ENCODE measurements around the gene SYT3. TPM values are rescaled to one million over a fixed set of nuclear protein-coding genes. Genes with fewer than 3 reads are reported as not detected.

The SYT3 gene
- total RNA-seq, 1 experiment from 2014 or later, result 0.18 TPM

DNA sequence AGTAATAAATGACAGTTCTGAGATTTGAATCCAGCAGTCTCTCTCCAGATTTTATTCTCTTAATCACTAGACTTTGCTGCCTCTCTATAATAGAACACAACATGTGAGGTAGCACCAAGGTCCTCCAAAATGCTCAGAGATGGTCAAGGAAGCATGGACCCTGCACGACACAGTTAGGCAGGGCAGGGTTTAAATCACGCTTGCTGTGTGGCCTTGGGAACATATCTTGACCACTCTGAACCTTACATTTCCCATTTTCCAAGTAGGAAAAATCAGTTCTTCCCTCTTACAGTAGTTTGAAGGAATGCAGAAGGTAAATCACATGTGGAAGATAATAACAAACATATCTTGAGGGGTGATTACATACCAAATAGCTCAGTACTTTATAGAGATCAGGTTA lies 6.3 kb downstream of the SYT3 start:
- Histone ChIP-seq H3K79me2 (ENCODE audit: low read length) (no peaks in the 10 kb centered on the region), H3K9me3 (ENCODE audit: low read length) (peaks cover 15% of the 10 kb centered on the region; the same call in 1 of the 2 replicates), H3K4me1 (ENCODE audit: insufficient read depth, low read length) (no peaks in the 10 kb centered on the region), H3K4me3 (ENCODE audit: low read length) (no peak overlapping the region), H2AFZ (ENCODE audit: low read length) (no peak overlapping the region), H3F3A (ENCODE audit: low read length, unreplicated experiment) (no peaks in the 10 kb centered on the region), H3K9ac (ENCODE audit: low read length) (no peak overlapping the region), H3K4me2 (ENCODE audit: low read length) (no peak overlapping the region), H3K36me3 (ENCODE audit: low read depth, low read length) (no peaks in the 10 kb centered on the region), H3K27ac (ENCODE audit: low read length) (no peak overlapping the region), H4K20me1 (ENCODE audit: low read length) (no peaks in the 10 kb centered on the region), H3K9me2 (replicated peaks; ENCODE audit: low read length) (no peaks in the 10 kb centered on the region), H3K27me3 (ENCODE audit: low read length) (peaks cover 24% of the 10 kb centered on the region)
- DNase-seq, result no peak
- ATAC-seq, result no peak
- no TSS peak for BruUV-seq (replicated peaks)
- POLR2A ChIA-PET (ENCODE audit: unreplicated experiment), result no interaction called here
- intact Hi-C loops (cut with micrococcal nuclease), result no loop called here
- TF ChIP-seq EZH2phosphoT487 (IDR thresholded peaks at IDR 0.05; ENCODE audit: borderline replicate concordance, low read length), result no peak
- TF ChIP-seq, protein P1, sequence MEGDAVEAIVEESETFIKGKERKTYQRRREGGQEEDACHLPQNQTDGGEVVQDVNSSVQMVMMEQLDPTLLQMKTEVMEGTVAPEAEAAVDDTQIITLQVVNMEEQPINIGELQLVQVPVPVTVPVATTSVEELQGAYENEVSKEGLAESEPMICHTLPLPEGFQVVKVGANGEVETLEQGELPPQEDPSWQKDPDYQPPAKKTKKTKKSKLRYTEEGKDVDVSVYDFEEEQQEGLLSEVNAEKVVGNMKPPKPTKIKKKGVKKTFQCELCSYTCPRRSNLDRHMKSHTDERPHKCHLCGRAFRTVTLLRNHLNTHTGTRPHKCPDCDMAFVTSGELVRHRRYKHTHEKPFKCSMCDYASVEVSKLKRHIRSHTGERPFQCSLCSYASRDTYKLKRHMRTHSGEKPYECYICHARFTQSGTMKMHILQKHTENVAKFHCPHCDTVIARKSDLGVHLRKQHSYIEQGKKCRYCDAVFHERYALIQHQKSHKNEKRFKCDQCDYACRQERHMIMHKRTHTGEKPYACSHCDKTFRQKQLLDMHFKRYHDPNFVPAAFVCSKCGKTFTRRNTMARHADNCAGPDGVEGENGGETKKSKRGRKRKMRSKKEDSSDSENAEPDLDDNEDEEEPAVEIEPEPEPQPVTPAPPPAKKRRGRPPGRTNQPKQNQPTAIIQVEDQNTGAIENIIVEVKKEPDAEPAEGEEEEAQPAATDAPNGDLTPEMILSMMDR (conservative IDR thresholded peaks at IDR 0.05; ENCODE audit: low read depth, low read length), result no peak
- TF ChIP-seq EZH2 (IDR thresholded peaks at IDR 0.05; ENCODE audit: low read length, unreplicated experiment), result no peak
- CTCF ChIA-PET, result no interaction called here

DNA sequence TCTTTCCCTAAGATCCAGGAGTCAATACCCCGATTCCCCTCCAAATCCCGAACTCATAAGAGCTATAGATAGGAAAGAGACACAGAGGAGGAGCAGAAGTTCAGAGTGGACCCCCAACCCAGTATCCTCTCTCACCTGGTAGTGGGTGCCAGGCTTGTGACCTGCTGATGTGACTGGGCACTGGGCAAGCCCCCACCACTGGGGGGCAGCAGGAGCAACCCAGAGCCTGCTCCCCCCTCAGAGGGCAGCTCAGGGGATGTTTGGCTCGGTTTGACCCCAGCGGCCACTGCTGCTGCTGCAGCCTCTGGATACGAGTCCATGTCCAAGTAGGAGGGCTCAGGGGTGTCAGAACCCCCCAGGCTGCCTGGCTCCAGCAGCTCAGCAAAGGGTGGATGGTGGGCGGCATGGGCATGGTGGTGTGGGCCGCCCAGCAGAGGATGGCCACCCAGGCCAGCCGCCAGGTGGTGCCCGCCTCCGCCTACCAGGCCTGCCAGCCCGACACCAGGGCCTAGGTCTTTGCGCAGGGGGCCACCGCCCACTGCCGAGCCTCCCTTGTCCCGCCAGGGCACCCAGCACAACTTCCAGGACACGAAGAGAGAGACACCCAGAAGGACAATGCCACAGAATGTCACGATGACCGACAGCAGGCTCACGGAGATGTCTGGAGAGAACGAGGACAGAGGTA lies 7.4 kb downstream of the SYT3 start:
- no peaks in the 10 kb centered on the region for H4K20me1 ChIP-seq (ENCODE audit: low read length)
- no peak overlapping the region for H3K4me2 ChIP-seq (ENCODE audit: low read length)
- ATAC-seq, result no peak
- H3K9ac ChIP-seq (ENCODE audit: low read length), result no peak overlapping the region
- intact Hi-C loops (cut with micrococcal nuclease), result no loop called here
- H3K4me1 ChIP-seq (ENCODE audit: insufficient read depth, low read length), result no peaks in the 10 kb centered on the region
- peaks cover 13% of the 10 kb centered on the region for H3K27me3 ChIP-seq (ENCODE audit: low read length)
- TF ChIP-seq EZH2phosphoT487 (IDR thresholded peaks at IDR 0.05; ENCODE audit: borderline replicate concordance, low read length) (no peak), EZH2 (IDR thresholded peaks at IDR 0.05; ENCODE audit: low read length, unreplicated experiment) (no peak)
- TF ChIP-seq, protein P1 (conservative IDR thresholded peaks at IDR 0.05; ENCODE audit: low read depth, low read length), result peak; percentile 48; the same call in 1 of the 2 replicates
- H3K36me3 ChIP-seq (ENCODE audit: low read depth, low read length), result no peaks in the 10 kb centered on the region
- no peak overlapping the region for H3K4me3 ChIP-seq (ENCODE audit: low read length)
- BruUV-seq (replicated peaks), result no TSS peak
- H3K79me2 ChIP-seq (ENCODE audit: low read length), result no peaks in the 10 kb centered on the region
- peaks cover 15% of the 10 kb centered on the region; the same call in 1 of the 2 replicates for H3K9me3 ChIP-seq (ENCODE audit: low read length)
- CTCF ChIA-PET, result interaction anchor here (0.6 kb wide), 2 partner anchors 18 to 121 kb away, joined by 3 read pairs; partner anchors contain the start of gene JOSD2
- no peak overlapping the region for H2AFZ ChIP-seq (ENCODE audit: low read length)
- POLR2A ChIA-PET (ENCODE audit: unreplicated experiment), result no interaction called here
- H3K9me2 ChIP-seq (replicated peaks; ENCODE audit: low read length), result no peaks in the 10 kb centered on the region
- no peaks in the 10 kb centered on the region for H3F3A ChIP-seq (ENCODE audit: low read length, unreplicated experiment)
- no peak overlapping the region for H3K27ac ChIP-seq (ENCODE audit: low read length)
- DNase-seq, result no peak

GRCh38 chr19:50629801-50630200 lies 9.9 kb downstream of the SYT3 start:
- no peaks in the 10 kb centered on the region for H3K79me2 ChIP-seq (ENCODE audit: low read length)
- H4K20me1 ChIP-seq (ENCODE audit: low read length), result no peaks in the 10 kb centered on the region
- CTCF ChIA-PET, result no interaction called here
- H3K9me2 ChIP-seq (replicated peaks; ENCODE audit: low read length), result no peaks in the 10 kb centered on the region
- no peak overlapping the region for H2AFZ ChIP-seq (ENCODE audit: low read length)
- H3K9me3 ChIP-seq (ENCODE audit: low read length), result peaks cover 15% of the 10 kb centered on the region; the same call in 1 of the 2 replicates
- TF ChIP-seq EZH2 (IDR thresholded peaks at IDR 0.05; ENCODE audit: low read length, unreplicated experiment), result no peak
- TF ChIP-seq EZH2phosphoT487 (IDR thresholded peaks at IDR 0.05; ENCODE audit: borderline replicate concordance, low read length), result no peak
- TF ChIP-seq, protein P1 (conservative IDR thresholded peaks at IDR 0.05; ENCODE audit: low read depth, low read length), result no peak
- no peaks in the 10 kb centered on the region for H3K36me3 ChIP-seq (ENCODE audit: low read depth, low read length)
- H3K27ac ChIP-seq (ENCODE audit: low read length), result no peak overlapping the region
- H3K27me3 ChIP-seq (ENCODE audit: low read length), result no peaks in the 10 kb centered on the region; the same call in 1 of the 2 replicates
- no TSS peak for BruUV-seq (replicated peaks)
- no peak for DNase-seq
- intact Hi-C loops (cut with micrococcal nuclease), result no loop called here
- no peak overlapping the region for H3K4me2 ChIP-seq (ENCODE audit: low read length)
- no peak for ATAC-seq
- H3K4me1 ChIP-seq (ENCODE audit: insufficient read depth, low read length), result no peaks in the 10 kb centered on the region
- no peak overlapping the region for H3K9ac ChIP-seq (ENCODE audit: low read length)
- POLR2A ChIA-PET (ENCODE audit: unreplicated experiment), result no interaction called here
- no peak overlapping the region for H3K4me3 ChIP-seq (ENCODE audit: low read length)
- no peaks in the 10 kb centered on the region for H3F3A ChIP-seq (ENCODE audit: low read length, unreplicated experiment)
